SK-N-MC (cell line): ENCODE results near the gene ADCY7.

ENCODE experiments used
- EZH2 ChIP-seq: fragments of 200-600 bp; sonication (generic); IDR thresholded peaks from one replicate; pipeline ENCODE4 v1.6.1; 2017; ENCODE audit warnings: antibody characterized with exemption
- POLR2AphosphoS5 ChIP-seq: IDR thresholded peaks from 2 replicates; pipeline ENCODE4 v1.6.1; 2012; ENCODE audit warnings: mild to moderate bottlenecking, low read depth, low read length, borderline replicate concordance

DNA sequence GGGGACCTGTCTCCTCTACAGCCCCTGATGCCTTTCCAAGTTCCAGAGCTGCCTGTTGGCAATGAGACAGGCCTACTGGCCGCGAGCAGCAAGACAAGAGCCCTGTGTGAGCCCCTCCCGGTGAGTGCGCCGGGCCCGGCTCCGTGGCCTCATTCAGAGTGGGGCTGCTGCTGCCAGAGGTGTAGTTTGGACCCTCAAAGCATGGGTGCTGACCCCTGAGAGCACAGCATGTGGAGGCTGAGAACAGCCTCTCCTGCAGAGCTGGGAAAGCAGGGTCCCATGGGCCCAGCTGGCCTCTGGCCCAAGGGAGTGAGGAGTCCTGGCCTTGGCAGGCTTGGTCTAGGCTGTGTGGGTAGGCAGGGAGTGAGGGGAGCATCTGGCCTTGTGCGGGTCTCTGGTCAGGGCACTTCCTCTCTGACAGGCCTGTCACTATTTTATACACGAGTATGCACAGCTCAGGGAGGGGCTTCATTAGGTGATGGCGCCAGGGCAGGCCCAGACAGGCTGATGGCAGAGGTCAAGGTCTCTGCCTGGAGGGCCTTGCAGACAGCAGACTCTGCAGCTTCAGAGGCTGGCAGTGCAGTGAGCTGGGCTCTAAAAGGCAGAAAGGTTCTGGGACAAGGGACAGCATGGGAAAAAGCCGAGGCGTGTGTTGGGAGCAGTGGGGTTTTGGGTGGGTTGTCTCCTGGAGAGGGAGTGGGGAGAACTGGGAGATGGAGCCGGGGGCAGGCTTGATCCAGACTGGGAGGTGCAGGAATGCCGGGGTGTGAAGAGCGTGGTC, 43.4 kb downstream of the ADCY7 start:
- TF ChIP-seq EZH2 (no peak), POLR2AphosphoS5 (no peak)
